B cell (primary cell): Measurements from ENCODE around the gene KLF5. TPM values are rescaled to one million over a fixed set of nuclear protein-coding genes. Genes with fewer than 3 reads are reported as not detected.

Experiments
- ATAC-seq: fragments of 200-7000 bp; cut with Tn5 transposase; one replicate; pipeline ENCODE4 v1.10.0; 2021; ENCODE audit warnings: low read depth, mild to moderate bottlenecking, moderate number of reproducible peaks, moderate library complexity
- CTCF ChIA-PET: fragments of 350-600 bp; sonication (Branson Sonifier 250); formaldehyde crosslinking; loops from one replicate; lab custom pipeline; 2021; ENCODE audit warnings: antibody characterized with exemption, inconsistent platforms; lab: Charles Lee
- POLR2A ChIA-PET: fragments of 350-600 bp; sonication (Branson Sonifier 250); formaldehyde crosslinking; loops from one replicate; lab custom pipeline; 2021; ENCODE audit warnings: antibody characterized with exemption; lab: Charles Lee
- DNase-seq: peaks from one replicate; pipeline ENCODE4 v3.0.0; 2013
- H2AFZ ChIP-seq: 2 replicates; pipeline ENCODE4 v1.6.1; 2012; ENCODE audit warnings: mild to moderate bottlenecking, low read depth, low read length; ENCODE audit not compliant: insufficient read depth, poor library complexity, severe bottlenecking
- H3K27ac ChIP-seq, 2 donors: 1 replicate in 1 of 2; 2 replicates in 1 of 2; pipeline ENCODE4 v1.5.1; 2012 to 2013; ENCODE audit warnings: low read length in 2 of 2, mild to moderate bottlenecking in 2 of 2, moderate library complexity in 1 of 2
- H3K27me3 ChIP-seq, 4 experiments: fragments of 200-600 bp in 1 of 4; sonication (generic) in 1 of 4; replicated peaks in 1 of 4; 1 replicate in 2 of 4; 2 replicates in 2 of 4; pipeline versions ENCODE4 v1.6.1 to v1.7.0; 2013 to 2016; ENCODE audit warnings: low read length in 3 of 4, mild to moderate bottlenecking in 2 of 4, mixed read lengths in 1 of 4, moderate library complexity in 1 of 4; ENCODE audit not compliant: insufficient read depth in 4 of 4, control insufficient read depth in 3 of 4; ENCODE audit errors: control extremely low read depth in 1 of 4
- H3K36me3 ChIP-seq, 2 experiments: replicated peaks in 1 of 2; 1 replicate in 1 of 2; 2 replicates in 1 of 2; pipeline versions ENCODE4 v1.6.1 to v1.7.1; 2013; ENCODE audit warnings: low read length in 1 of 2; ENCODE audit not compliant: insufficient read depth in 2 of 2, control insufficient read depth in 1 of 2; ENCODE audit errors: control extremely low read depth in 1 of 2, extremely low read depth in 1 of 2
- H3K4me1 ChIP-seq, 2 donors: fragments of 200-600 bp in 1 of 2; sonication (generic) in 1 of 2; 1 replicate in 1 of 2; 2 replicates in 1 of 2; pipeline versions ENCODE4 v1.5.1 to v1.6.1; 2013 to 2017; ENCODE audit warnings: low read length in 2 of 2; ENCODE audit not compliant: control insufficient read depth in 2 of 2, insufficient read depth in 2 of 2
- H3K4me2 ChIP-seq: replicated peaks from 2 replicates; pipeline ENCODE3; 2012; ENCODE audit warnings: mild to moderate bottlenecking, low read depth, low read length; ENCODE audit not compliant: poor library complexity, severe bottlenecking
- H3K4me3 ChIP-seq, 5 experiments: fragments of 200-600 bp in 1 of 5; sonication (generic) in 1 of 5; 1 replicate in 3 of 5; 2 replicates in 2 of 5; pipeline versions ENCODE4 v1.5.1 to v1.7.0; 2011 to 2016; ENCODE audit warnings: low read length in 4 of 5, mild to moderate bottlenecking in 4 of 5, low read depth in 2 of 5, control low read depth in 1 of 5, moderate library complexity in 1 of 5; ENCODE audit not compliant: insufficient read depth in 1 of 5; ENCODE audit errors: control extremely low read depth in 1 of 5, extremely low read depth in 1 of 5
- H3K79me2 ChIP-seq: fragments of 200-600 bp; sonication (generic); one replicate; pipeline ENCODE4 v1.6.0; 2016; ENCODE audit warnings: low read length; ENCODE audit not compliant: control insufficient read depth, insufficient read depth
- H3K9ac ChIP-seq: fragments of 200-600 bp; sonication (generic); 2 replicates; pipeline ENCODE4 v1.6.1; 2017; ENCODE audit warnings: mild to moderate bottlenecking, low read length, moderate library complexity
- H3K9me3 ChIP-seq, 3 donors: one replicate each; pipeline versions ENCODE4 v1.6.1 to v1.7.1; 2013; ENCODE audit warnings: low read length in 2 of 3; ENCODE audit not compliant: control insufficient read depth in 2 of 3, insufficient read depth in 1 of 3; ENCODE audit errors: control extremely low read depth in 1 of 3
- H4K20me1 ChIP-seq: 2 replicates; pipeline ENCODE4 v1.6.0; 2012; ENCODE audit warnings: mild to moderate bottlenecking, low read length; ENCODE audit not compliant: insufficient read depth, control insufficient read depth, poor library complexity, severe bottlenecking
- H3K27ac Mint-ChIP-seq: one replicate; pipeline ENCODE4 v1.8.0; 2021; ENCODE audit warnings: mixed read lengths
- H3K27me3 Mint-ChIP-seq: one replicate; pipeline ENCODE4 v1.8.0; 2021; ENCODE audit warnings: mixed read lengths
- H3K4me1 Mint-ChIP-seq: one replicate; pipeline ENCODE4 v1.8.0; 2021; ENCODE audit warnings: mixed read lengths
- H3K4me3 Mint-ChIP-seq: one replicate; pipeline ENCODE4 v1.8.0; 2021; ENCODE audit warnings: mixed read lengths
- H3K9me3 Mint-ChIP-seq: one replicate; pipeline ENCODE4 v1.8.0; 2022; ENCODE audit warnings: mixed read lengths; ENCODE audit not compliant: insufficient read depth
- CTCF ChIP-seq: fragments of 200-600 bp; IDR thresholded peaks from one replicate; pipeline ENCODE4 v1.8.0; 2022; ENCODE audit warnings: antibody characterized with exemption, mild to moderate bottlenecking
- EZH2 ChIP-seq: IDR thresholded peaks from 2 replicates; pipeline ENCODE4 v1.6.1; 2012; ENCODE audit warnings: borderline replicate concordance, low read depth, mild to moderate bottlenecking, moderate library complexity, low read length; ENCODE audit not compliant: insufficient read depth, poor library complexity, severe bottlenecking
- WGBS: methylation state at CpG from one replicate; pipeline ENCODE4 v1.1.5; 2013; ENCODE audit warnings: missing lambda C conversion rate; ENCODE audit not compliant: insufficient coverage; 5-methylcytosine and 5-hydroxymethylcytosine counted together
- intact Hi-C: fragments of 100-400 bp; cut with micrococcal nuclease; formaldehyde crosslinking; loops from one replicate; pipeline ENCODE4 v1.10.0; 2022
- polyA plus RNA-seq: library from polyadenylated mRNA; depleted of rRNA; stranded (reverse); fragments of >200 nt; gene quantifications from 2 replicates; pipeline ENCODE4 v1.2.3, GENCODE V29; 2012
- total RNA-seq, 2 donors: library from RNA; stranded (reverse); fragments of 120-200 nt in 1 of 2; gene quantifications; 1 replicate in 1 of 2; 2 replicates in 1 of 2; pipeline versions ENCODE4 v1.2.3 to v1.2.4, GENCODE V29; 2013 to 2022

KLF5 gene
- total and polyA plus RNA-seq, 2 donors (not counting 1 experiment from before 2014, with no cell fraction given), result 0.94 to 1.5 TPM

- ChIA-PET CTCF (no interaction called here), POLR2A (no interaction called here)
- Histone ChIP-seq H3K27ac (no peak overlapping the region), H3K9ac (no peak overlapping the region), H3K4me1 (no peaks in the 10 kb centered on the region), H3K79me2 (no peaks in the 10 kb centered on the region), H2AFZ (no peak overlapping the region), H3K27me3 (no peaks in the 10 kb centered on the region), H3K36me3 (no peaks in the 10 kb centered on the region), H3K4me2 (no peak overlapping the region), H3K4me3 (no peak overlapping the region), H3K9me3 (peaks cover 0 to 9% (median 0%) of the 10 kb centered on the region in 3 donors), H4K20me1 (no peaks in the 10 kb centered on the region)
- no peak for ATAC-seq
- no peaks in the 10 kb centered on the region for H3K27me3 Mint-ChIP-seq
- no peak overlapping the region for H3K4me3 Mint-ChIP-seq
- peaks cover 2% of the 10 kb centered on the region for H3K9me3 Mint-ChIP-seq
- no peaks in the 10 kb centered on the region for H3K4me1 Mint-ChIP-seq
- H3K27ac Mint-ChIP-seq, result no peak overlapping the region
- TF ChIP-seq CTCF (no peak), EZH2 (no peak)
- intact Hi-C loops, result no loop called here
- DNase-seq, result no peak
Measured at GRCh38 chr13:73092829-73093228, 34.0 kb downstream of the KLF5 start.

- ChIA-PET CTCF (no interaction called here), POLR2A (no interaction called here)
- no peaks in the 10 kb centered on the region for H3K9me3 ChIP-seq
- WGBS, result no CpG with 5 or more reads among the region's 2 CpGs
- intact Hi-C loops, result no loop called here
- H3K27ac ChIP-seq, result no peak overlapping the region
- Mint-ChIP-seq H3K9me3 (no peaks in the 10 kb centered on the region), H3K27ac (no peak overlapping the region), H3K4me1 (no peaks in the 10 kb centered on the region), H3K4me3 (no peak overlapping the region), H3K27me3 (no peaks in the 10 kb centered on the region)
- DNase-seq, result no peak
- H3K4me3 ChIP-seq, result no peak overlapping the region
- H2AFZ ChIP-seq, result no peak overlapping the region
- no peaks in the 10 kb centered on the region for H3K4me1 ChIP-seq
- H4K20me1 ChIP-seq, result no peaks in the 10 kb centered on the region
- TF ChIP-seq EZH2 (no peak), CTCF (no peak)
- ATAC-seq, result no peak
- no peaks in the 10 kb centered on the region for H3K79me2 ChIP-seq
- H3K4me2 ChIP-seq, result no peak overlapping the region
- no peak overlapping the region for H3K9ac ChIP-seq
- H3K36me3 ChIP-seq, result no peaks in the 10 kb centered on the region
- no peaks in the 10 kb centered on the region for H3K27me3 ChIP-seq
Measured at GRCh38 chr13:73096173-73096572, 37.4 kb downstream of the KLF5 start.
